Gastrocnemius medialis (tissue), 4 donors: ENCODE data around the gene TMC8.
A peak's percentile ranks its signal among the peaks of the same experiment; 100 is the strongest.

Experiments used
- POLR2A ChIP-seq, 2 donors: fragments of 450-650 bp; IDR thresholded peaks; one replicate each; pipeline ENCODE4 v1.6.1; 2017; ENCODE audit warnings: antibody characterized with exemption in 2 of 2, mild to moderate bottlenecking in 2 of 2, moderate library complexity in 2 of 2
- TF ChIP-seq, protein P1 (sequence below), 5 experiments: fragments of 450-650 bp in 3 of 5; fragments of 200-600 bp in 2 of 5; sonication (generic) in 2 of 5; IDR thresholded peaks in 4 of 5; conservative IDR thresholded peaks in 1 of 5; 1 replicate in 4 of 5; 2 replicates in 1 of 5; pipeline ENCODE4 v1.5.1; 2016 to 2019; ENCODE audit warnings: antibody characterized with exemption in 5 of 5, mild to moderate bottlenecking in 3 of 5, moderate library complexity in 3 of 5

DNA sequence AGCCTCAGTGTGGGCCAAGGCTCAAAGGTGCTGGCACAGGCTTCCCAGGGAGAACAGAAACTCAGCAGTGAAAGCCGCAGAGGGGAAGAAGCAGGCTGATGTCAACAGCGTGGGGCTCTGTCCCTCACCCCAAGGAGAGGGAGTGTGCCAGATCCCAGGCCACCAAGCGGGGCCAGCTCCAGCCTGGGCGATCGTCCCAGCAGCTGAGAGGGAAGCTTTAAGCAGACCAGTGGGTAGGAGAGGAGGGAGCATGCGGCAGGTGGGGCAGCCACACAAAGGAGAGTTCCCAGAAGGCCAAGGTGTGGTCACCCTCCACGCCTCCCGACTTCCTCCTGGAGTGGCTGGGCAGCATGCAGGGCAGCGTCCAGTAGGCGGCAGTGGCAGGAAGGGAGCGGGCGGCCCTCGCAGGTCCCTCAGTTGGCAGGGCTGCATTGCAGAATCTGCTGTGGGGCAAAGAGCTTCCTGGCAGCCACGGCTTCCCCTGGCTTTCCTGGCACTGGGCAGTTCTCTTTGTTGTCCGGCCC is 43.8 kb downstream of the TMC8 start:
- peak; percentile 47 to 65 for TF ChIP-seq POLR2A (IDR thresholded peaks at IDR 0.05)
- TF ChIP-seq, protein P1, sequence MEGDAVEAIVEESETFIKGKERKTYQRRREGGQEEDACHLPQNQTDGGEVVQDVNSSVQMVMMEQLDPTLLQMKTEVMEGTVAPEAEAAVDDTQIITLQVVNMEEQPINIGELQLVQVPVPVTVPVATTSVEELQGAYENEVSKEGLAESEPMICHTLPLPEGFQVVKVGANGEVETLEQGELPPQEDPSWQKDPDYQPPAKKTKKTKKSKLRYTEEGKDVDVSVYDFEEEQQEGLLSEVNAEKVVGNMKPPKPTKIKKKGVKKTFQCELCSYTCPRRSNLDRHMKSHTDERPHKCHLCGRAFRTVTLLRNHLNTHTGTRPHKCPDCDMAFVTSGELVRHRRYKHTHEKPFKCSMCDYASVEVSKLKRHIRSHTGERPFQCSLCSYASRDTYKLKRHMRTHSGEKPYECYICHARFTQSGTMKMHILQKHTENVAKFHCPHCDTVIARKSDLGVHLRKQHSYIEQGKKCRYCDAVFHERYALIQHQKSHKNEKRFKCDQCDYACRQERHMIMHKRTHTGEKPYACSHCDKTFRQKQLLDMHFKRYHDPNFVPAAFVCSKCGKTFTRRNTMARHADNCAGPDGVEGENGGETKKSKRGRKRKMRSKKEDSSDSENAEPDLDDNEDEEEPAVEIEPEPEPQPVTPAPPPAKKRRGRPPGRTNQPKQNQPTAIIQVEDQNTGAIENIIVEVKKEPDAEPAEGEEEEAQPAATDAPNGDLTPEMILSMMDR (IDR thresholded peaks at IDR 0.05 in 4 of 5, conservative IDR thresholded peaks at IDR 0.05 in 1 of 5), result peak; percentile 70 to 84 (median 80)
